HCT116 (cell line): ENCODE data around the gene HSD17B1.

Source experiments
- EGR1 ChIP-seq: IDR thresholded peaks from 2 replicates; pipeline ENCODE4 v1.6.1; 2012; ENCODE audit warnings: low read depth
- EZH2 ChIP-seq: fragments of 200-600 bp; sonication (generic); IDR thresholded peaks from 2 replicates; pipeline ENCODE4 v1.6.1; 2017; ENCODE audit warnings: antibody characterized with exemption, mixed run types
- JUND ChIP-seq: IDR thresholded peaks from 2 replicates; pipeline ENCODE4 v1.6.1; 2012
- POLR2A ChIP-seq: IDR thresholded peaks from 2 replicates; pipeline ENCODE4 v1.7.0; 2011; ENCODE audit warnings: borderline replicate concordance; ENCODE audit not compliant: insufficient read depth, insufficient read length; ENCODE audit errors: extremely low read depth
- POLR2AphosphoS5 ChIP-seq: IDR thresholded peaks from 2 replicates; pipeline ENCODE4 v1.6.1; 2011; ENCODE audit warnings: mild to moderate bottlenecking, low read depth, low read length, moderate library complexity
- SP1 ChIP-seq: IDR thresholded peaks from 2 replicates; pipeline ENCODE4 v1.6.1; 2012; ENCODE audit warnings: low read depth
- YY1 ChIP-seq: IDR thresholded peaks from 2 replicates; pipeline ENCODE4 v1.6.1; 2011; ENCODE audit warnings: low read length, low read depth, moderate library complexity, mild to moderate bottlenecking; ENCODE audit not compliant: insufficient replicate concordance; ENCODE audit errors: extremely low read depth
- ZBTB33 ChIP-seq: IDR thresholded peaks from 2 replicates; pipeline ENCODE4 v1.6.1; 2011; ENCODE audit warnings: mild to moderate bottlenecking, low read length, moderate library complexity; ENCODE audit not compliant: insufficient replicate concordance; ENCODE audit errors: extremely low read depth
- ZFX ChIP-seq: fragments of 450-650 bp; IDR thresholded peaks from 2 replicates; pipeline ENCODE4 v1.6.1; 2017
- ZNF274 ChIP-seq: fragments of 200-500 bp; sonication (Bioruptor generic); IDR thresholded peaks from 2 replicates; pipeline ENCODE4 v1.6.1; 2014; ENCODE audit warnings: mild to moderate bottlenecking, low read depth, low read length, inconsistent platforms
- TF ChIP-seq, protein P1 (sequence below): IDR thresholded peaks from 2 replicates; pipeline ENCODE4 v1.6.1; 2012; ENCODE audit warnings: low read depth
- TF ChIP-seq, protein P2 (sequence below), 3 experiments: fragments of 200-600 bp in 1 of 3; sonication (generic) in 1 of 3; IDR thresholded peaks in 2 of 3; conservative IDR thresholded peaks in 1 of 3; 2 replicates each; pipeline ENCODE4 v1.5.1; 2012 to 2017; ENCODE audit warnings: low read depth in 2 of 3, low read length in 2 of 3, antibody characterized with exemption in 1 of 3, borderline replicate concordance in 1 of 3, control low read depth in 1 of 3, mild to moderate bottlenecking in 1 of 3, mixed read lengths in 1 of 3, mixed run types in 1 of 3, moderate library complexity in 1 of 3; ENCODE audit not compliant: insufficient read depth in 1 of 3

DNA sequence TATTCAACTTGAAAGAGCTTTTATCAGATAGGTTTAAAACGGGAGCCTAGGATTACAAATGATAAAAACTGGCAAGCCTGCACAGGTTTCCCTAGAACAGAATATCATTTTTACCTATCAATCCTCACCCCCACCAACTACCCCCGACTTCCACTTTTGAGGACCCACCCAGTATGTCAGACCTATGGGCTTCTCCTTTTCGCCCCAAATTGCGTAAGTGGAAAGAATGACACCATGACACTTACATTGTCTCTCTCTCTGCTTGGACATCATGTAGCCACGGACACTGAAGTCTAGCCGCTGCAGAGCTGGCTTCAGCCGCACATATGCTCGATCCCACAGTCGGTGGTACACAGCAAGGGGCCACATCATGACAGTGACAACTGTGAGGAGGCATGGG is 32.2 kb downstream of the HSD17B1 start:
- TF ChIP-seq, protein P1, sequence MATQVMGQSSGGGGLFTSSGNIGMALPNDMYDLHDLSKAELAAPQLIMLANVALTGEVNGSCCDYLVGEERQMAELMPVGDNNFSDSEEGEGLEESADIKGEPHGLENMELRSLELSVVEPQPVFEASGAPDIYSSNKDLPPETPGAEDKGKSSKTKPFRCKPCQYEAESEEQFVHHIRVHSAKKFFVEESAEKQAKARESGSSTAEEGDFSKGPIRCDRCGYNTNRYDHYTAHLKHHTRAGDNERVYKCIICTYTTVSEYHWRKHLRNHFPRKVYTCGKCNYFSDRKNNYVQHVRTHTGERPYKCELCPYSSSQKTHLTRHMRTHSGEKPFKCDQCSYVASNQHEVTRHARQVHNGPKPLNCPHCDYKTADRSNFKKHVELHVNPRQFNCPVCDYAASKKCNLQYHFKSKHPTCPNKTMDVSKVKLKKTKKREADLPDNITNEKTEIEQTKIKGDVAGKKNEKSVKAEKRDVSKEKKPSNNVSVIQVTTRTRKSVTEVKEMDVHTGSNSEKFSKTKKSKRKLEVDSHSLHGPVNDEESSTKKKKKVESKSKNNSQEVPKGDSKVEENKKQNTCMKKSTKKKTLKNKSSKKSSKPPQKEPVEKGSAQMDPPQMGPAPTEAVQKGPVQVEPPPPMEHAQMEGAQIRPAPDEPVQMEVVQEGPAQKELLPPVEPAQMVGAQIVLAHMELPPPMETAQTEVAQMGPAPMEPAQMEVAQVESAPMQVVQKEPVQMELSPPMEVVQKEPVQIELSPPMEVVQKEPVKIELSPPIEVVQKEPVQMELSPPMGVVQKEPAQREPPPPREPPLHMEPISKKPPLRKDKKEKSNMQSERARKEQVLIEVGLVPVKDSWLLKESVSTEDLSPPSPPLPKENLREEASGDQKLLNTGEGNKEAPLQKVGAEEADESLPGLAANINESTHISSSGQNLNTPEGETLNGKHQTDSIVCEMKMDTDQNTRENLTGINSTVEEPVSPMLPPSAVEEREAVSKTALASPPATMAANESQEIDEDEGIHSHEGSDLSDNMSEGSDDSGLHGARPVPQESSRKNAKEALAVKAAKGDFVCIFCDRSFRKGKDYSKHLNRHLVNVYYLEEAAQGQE = no peak
- TF ChIP-seq EGR1 (no peak), YY1 (no peak), POLR2A (no peak), JUND (no peak), SP1 (no peak), ZNF274 (no peak), ZBTB33 (no peak), EZH2 (no peak), POLR2AphosphoS5 (no peak), ZFX (no peak)
- TF ChIP-seq, protein P2, sequence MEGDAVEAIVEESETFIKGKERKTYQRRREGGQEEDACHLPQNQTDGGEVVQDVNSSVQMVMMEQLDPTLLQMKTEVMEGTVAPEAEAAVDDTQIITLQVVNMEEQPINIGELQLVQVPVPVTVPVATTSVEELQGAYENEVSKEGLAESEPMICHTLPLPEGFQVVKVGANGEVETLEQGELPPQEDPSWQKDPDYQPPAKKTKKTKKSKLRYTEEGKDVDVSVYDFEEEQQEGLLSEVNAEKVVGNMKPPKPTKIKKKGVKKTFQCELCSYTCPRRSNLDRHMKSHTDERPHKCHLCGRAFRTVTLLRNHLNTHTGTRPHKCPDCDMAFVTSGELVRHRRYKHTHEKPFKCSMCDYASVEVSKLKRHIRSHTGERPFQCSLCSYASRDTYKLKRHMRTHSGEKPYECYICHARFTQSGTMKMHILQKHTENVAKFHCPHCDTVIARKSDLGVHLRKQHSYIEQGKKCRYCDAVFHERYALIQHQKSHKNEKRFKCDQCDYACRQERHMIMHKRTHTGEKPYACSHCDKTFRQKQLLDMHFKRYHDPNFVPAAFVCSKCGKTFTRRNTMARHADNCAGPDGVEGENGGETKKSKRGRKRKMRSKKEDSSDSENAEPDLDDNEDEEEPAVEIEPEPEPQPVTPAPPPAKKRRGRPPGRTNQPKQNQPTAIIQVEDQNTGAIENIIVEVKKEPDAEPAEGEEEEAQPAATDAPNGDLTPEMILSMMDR (IDR thresholded peaks at IDR 0.05 in 2 of 3, conservative IDR thresholded peaks at IDR 0.05 in 1 of 3; ENCODE audit: borderline replicate concordance in 1 of 3, insufficient read depth in 1 of 3, low read depth in 2 of 3, low read length in 2 of 3) = no peak
